DND-41 (cell line): ENCODE measurements around the gene PLSCR3.

Experiments used
- ATAC-seq: fragments of 200-7000 bp; cut with Tn5 transposase; 3 replicates; pipeline ENCODE4 v1.9.1; 2021; ENCODE audit warnings: low read depth; ENCODE audit not compliant: insufficient read depth
- DNase-seq: peaks from one replicate; pipeline ENCODE4 v3.0.0-alpha.2; 2020
- H2AFZ ChIP-seq: 2 replicates; pipeline ENCODE4 v1.6.0; 2012; ENCODE audit warnings: low read depth, low read length
- H3K27ac ChIP-seq: 2 replicates; pipeline ENCODE4 v1.5.1; 2012; ENCODE audit warnings: low read length, inconsistent platforms
- H3K27me3 ChIP-seq: fragments of 200-600 bp; sonication (generic); 2 replicates; pipeline ENCODE4 v1.6.0; 2012; ENCODE audit warnings: low read length, mild to moderate bottlenecking, inconsistent platforms; ENCODE audit not compliant: insufficient read depth, poor library complexity
- H3K36me3 ChIP-seq: 2 replicates; pipeline ENCODE4 v1.5.1; 2012; ENCODE audit warnings: low read length, inconsistent platforms; ENCODE audit not compliant: insufficient read depth
- H3K4me1 ChIP-seq: 2 replicates; pipeline ENCODE4 v1.5.1; 2012; ENCODE audit warnings: mild to moderate bottlenecking, low read length; ENCODE audit not compliant: insufficient read depth
- H3K4me2 ChIP-seq: 2 replicates; pipeline ENCODE4 v1.6.0; 2012; ENCODE audit warnings: mild to moderate bottlenecking, moderate library complexity, low read length, inconsistent platforms; ENCODE audit not compliant: insufficient read depth
- H3K4me3 ChIP-seq, 2 experiments: fragments of 200-600 bp in 1 of 2; shearing (Covaris generic) in 1 of 2; 2 replicates each; pipeline ENCODE4 v1.5.1; 2012 to 2016; ENCODE audit warnings: inconsistent platforms in 2 of 2, low read length in 2 of 2, mild to moderate bottlenecking in 2 of 2, low read depth in 1 of 2, moderate library complexity in 1 of 2
- H3K79me2 ChIP-seq: 2 replicates; pipeline ENCODE4 v1.6.0; 2012; ENCODE audit warnings: low read length, inconsistent platforms; ENCODE audit not compliant: insufficient read depth
- H3K9ac ChIP-seq: 2 replicates; pipeline ENCODE4 v1.6.0; 2012; ENCODE audit warnings: low read depth, mild to moderate bottlenecking, inconsistent platforms, low read length, moderate library complexity
- H3K9me3 ChIP-seq: 2 replicates; pipeline ENCODE4 v1.5.1; 2012; ENCODE audit warnings: low read length, moderate library complexity, mild to moderate bottlenecking, inconsistent platforms; ENCODE audit not compliant: insufficient read depth, severe bottlenecking
- H4K20me1 ChIP-seq: 2 replicates; pipeline ENCODE4 v1.6.0; 2012; ENCODE audit warnings: low read length; ENCODE audit not compliant: insufficient read depth
- CTCF ChIP-seq: IDR thresholded peaks from 2 replicates; pipeline ENCODE4 v1.5.1; 2012; ENCODE audit warnings: borderline replicate concordance, low read length, moderate library complexity, mild to moderate bottlenecking; ENCODE audit not compliant: poor library complexity, severe bottlenecking; ENCODE audit errors: extremely low read depth
- EZH2 ChIP-seq: IDR thresholded peaks from 3 replicates; pipeline ENCODE4 v1.6.1; 2012; ENCODE audit warnings: borderline replicate concordance, low read depth, mild to moderate bottlenecking, moderate library complexity, low read length, inconsistent platforms; ENCODE audit not compliant: severe bottlenecking

The PLSCR3 gene

GRCh38 chr17:7380855-7381683 is 13.3 kb downstream of the PLSCR3 start, which contains the start of gene TNK1:
Gene TNK1 (plus strand): TSS chr17:7381089. CDS start chr17:7382927, 1,838 bp downstream.
- H3K27me3 ChIP-seq = peaks cover 25% of the 10 kb centered on the region
- TF ChIP-seq EZH2 (no peak), CTCF (no peak)
- peaks cover 14% of the 10 kb centered on the region for H3K4me1 ChIP-seq
- H3K79me2 ChIP-seq = no peaks in the 10 kb centered on the region
- DNase-seq = no peak
- no peaks in the 10 kb centered on the region for H3K9me3 ChIP-seq
- no peak within 1 kb of the TSS for H3K27ac ChIP-seq
- no peaks in the 10 kb centered on the region for H3K36me3 ChIP-seq
- H2AFZ ChIP-seq = no peak within 1 kb of the TSS
- no peaks in the 10 kb centered on the region for H4K20me1 ChIP-seq
- H3K4me3 ChIP-seq = no peak within 1 kb of the TSS
- no peak within 1 kb of the TSS for H3K4me2 ChIP-seq
- no peak for ATAC-seq
- H3K9ac ChIP-seq = no peak within 1 kb of the TSS

- no peak for ATAC-seq
- H3K4me1 ChIP-seq = peaks cover 14% of the 10 kb centered on the region
- no peak for TF ChIP-seq CTCF
- TF ChIP-seq EZH2 = no peak
- H2AFZ ChIP-seq = no peak overlapping the region
- H3K27ac ChIP-seq = no peak overlapping the region
- H3K36me3 ChIP-seq = no peaks in the 10 kb centered on the region
- no peak overlapping the region for H3K4me3 ChIP-seq
- no peak overlapping the region for H3K4me2 ChIP-seq
- no peak overlapping the region for H3K9ac ChIP-seq
- peaks cover 25% of the 10 kb centered on the region for H3K27me3 ChIP-seq
- H4K20me1 ChIP-seq = no peaks in the 10 kb centered on the region
- no peak for DNase-seq
- no peaks in the 10 kb centered on the region for H3K79me2 ChIP-seq
- H3K9me3 ChIP-seq = no peaks in the 10 kb centered on the region
These were observed 14.0 kb downstream of the PLSCR3 start for GRCh38 chr17:7380321-7380720.

GRCh38 chr17:7379134-7379533 is 15.2 kb downstream of the PLSCR3 start:
- H3K4me2 ChIP-seq = no peak overlapping the region
- DNase-seq = no peak
- no peaks in the 10 kb centered on the region for H3K36me3 ChIP-seq
- ATAC-seq = no peak
- peaks cover 7% of the 10 kb centered on the region for H3K4me1 ChIP-seq
- peaks cover 18% of the 10 kb centered on the region for H3K27me3 ChIP-seq
- H3K27ac ChIP-seq = no peak overlapping the region
- no peak for TF ChIP-seq EZH2
- no peak for TF ChIP-seq CTCF
- H3K4me3 ChIP-seq = no peak overlapping the region
- no peaks in the 10 kb centered on the region for H3K79me2 ChIP-seq
- H2AFZ ChIP-seq = no peak overlapping the region
- H4K20me1 ChIP-seq = no peaks in the 10 kb centered on the region
- H3K9ac ChIP-seq = no peak overlapping the region
- no peaks in the 10 kb centered on the region for H3K9me3 ChIP-seq
